Activated T-cell treated with anti-CD3 and anti-CD28 coated beads, Interleukin-2, amount 50 U/mL, for 4 hours (primary cell): ENCODE measurements around the gene C9orf85. TPM values are rescaled to one million over a fixed set of nuclear protein-coding genes. Genes with fewer than 3 reads are reported as not detected.
"Not testable (repeated sequence)": the region's sequence is repeated elsewhere in the genome, so short reads cannot be mapped to it uniquely, and the experiment has no call there.

Experiments used
- ATAC-seq, 2 donors: fragments of 200-7000 bp; cut with Tn5 transposase; one replicate each; pipeline ENCODE4 v1.10.0; 2021
- DNase-seq: peaks from one replicate; pipeline ENCODE4 v3.0.0-alpha.2; 2020
- H3K27me3 Mint-ChIP-seq: one replicate; pipeline ENCODE4 v1.8.0; 2021; ENCODE audit warnings: low read depth, mixed read lengths
- H3K36me3 Mint-ChIP-seq: one replicate; pipeline ENCODE4 v1.8.0; 2022; ENCODE audit warnings: mixed read lengths; ENCODE audit not compliant: insufficient read depth
- H3K4me1 Mint-ChIP-seq: one replicate; pipeline ENCODE4 v1.8.0; 2021; ENCODE audit warnings: low read depth, mixed read lengths
- H3K4me3 Mint-ChIP-seq: one replicate; pipeline ENCODE4 v1.8.0; 2021; ENCODE audit warnings: mild to moderate bottlenecking, moderate library complexity, mixed read lengths
- H3K9me3 Mint-ChIP-seq: one replicate; pipeline ENCODE4 v1.8.0; 2021; ENCODE audit warnings: mixed read lengths
- total RNA-seq, 3 donors: library from RNA; stranded (reverse); gene quantifications; one replicate each; pipeline ENCODE4 v1.2.1, GENCODE V29; 2021

The C9orf85 gene
- total RNA-seq, 3 donors from 2014 or later, result 9.0 to 11.4 (median 9.1) TPM

DNA sequence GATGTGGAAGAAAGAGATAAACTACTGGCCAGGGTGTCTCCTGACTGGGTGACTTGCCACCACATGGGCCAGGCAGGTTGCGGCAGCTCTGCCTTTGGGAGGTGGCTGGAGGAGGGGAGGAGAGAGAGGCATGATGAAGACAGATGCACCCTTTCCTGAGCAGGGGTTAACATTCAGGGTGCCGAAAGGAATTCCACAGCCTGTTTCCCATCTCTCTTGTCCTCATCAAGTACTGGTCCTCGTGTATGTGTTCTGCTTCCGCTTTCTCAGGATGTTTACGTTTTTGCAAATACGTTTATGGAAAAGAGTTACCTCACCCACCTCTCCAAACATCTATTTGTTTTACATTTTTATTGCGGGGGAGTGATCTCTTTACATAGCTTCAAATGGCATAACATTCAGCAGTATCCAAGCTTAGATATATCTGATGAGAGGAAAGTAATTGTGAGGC lies 73.4 kb downstream of the C9orf85 start:
- Mint-ChIP-seq H3K4me3 (no peak overlapping the region), H3K27me3 (no peaks in the 10 kb centered on the region), H3K4me1 (no peaks in the 10 kb centered on the region), H3K9me3 (no peaks in the 10 kb centered on the region), H3K36me3 (peaks cover 9% of the 10 kb centered on the region)
- no peak for ATAC-seq
- DNase-seq, result no peak

DNA sequence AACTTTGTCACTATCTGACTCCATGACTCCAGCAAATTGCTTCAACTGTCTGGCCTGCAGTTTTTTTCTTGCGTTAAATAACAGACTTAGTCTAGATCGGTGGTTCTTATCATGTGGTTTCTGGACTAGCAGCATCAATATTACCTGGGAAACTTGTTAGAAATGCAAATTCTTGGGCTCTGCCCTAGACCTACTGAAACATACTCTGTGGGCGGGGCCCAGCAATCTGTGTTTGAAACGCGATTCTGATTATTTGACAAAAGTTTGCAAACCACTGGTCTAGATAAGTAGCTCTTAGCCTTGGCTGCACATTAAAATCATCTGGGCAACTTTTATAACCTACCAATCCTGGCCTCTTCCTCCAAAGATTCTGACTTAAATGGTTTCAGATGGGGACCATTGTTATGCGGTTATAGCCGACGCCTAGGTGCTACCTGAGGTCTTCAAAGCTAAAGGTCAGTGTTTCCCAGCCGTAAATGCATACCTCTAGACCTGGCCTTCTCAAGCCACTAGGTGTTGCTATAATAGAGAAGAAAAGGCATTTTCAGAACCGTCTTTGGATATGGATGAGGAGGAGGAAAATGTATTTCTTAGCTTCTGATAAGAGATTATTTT lies 74.0 kb downstream of the C9orf85 start:
- Mint-ChIP-seq H3K27me3 (no peaks in the 10 kb centered on the region), H3K36me3 (peaks cover 9% of the 10 kb centered on the region), H3K4me3 (no peak overlapping the region), H3K4me1 (no peaks in the 10 kb centered on the region), H3K9me3 (no peaks in the 10 kb centered on the region)
- ATAC-seq (no peak), DNase-seq (no peak)

DNA sequence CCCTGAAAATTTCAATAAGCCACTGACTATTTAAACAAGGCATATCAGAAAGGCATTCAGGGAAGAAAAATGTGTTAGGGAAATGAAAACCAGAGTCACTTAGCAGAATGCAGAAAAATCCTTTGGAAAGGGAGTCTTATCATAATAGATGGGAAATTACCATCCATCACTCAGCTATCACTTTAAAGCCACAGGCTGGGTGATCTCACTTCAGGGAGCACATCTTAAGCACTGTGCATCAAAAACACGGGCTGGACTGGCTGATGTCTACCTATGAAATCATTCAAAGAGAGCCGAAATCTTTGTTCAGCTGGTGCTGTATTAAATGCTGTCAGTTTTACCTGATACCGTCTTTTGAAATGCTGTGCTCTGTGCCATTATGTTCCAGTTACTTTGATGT lies 75.5 kb downstream of the C9orf85 start:
- Mint-ChIP-seq H3K27me3 (no peaks in the 10 kb centered on the region), H3K9me3 (no peaks in the 10 kb centered on the region), H3K4me1 (no peaks in the 10 kb centered on the region), H3K4me3 (no peak overlapping the region), H3K36me3 (peaks cover 9% of the 10 kb centered on the region)
- DNase-seq (no peak), ATAC-seq (no peak)

DNA sequence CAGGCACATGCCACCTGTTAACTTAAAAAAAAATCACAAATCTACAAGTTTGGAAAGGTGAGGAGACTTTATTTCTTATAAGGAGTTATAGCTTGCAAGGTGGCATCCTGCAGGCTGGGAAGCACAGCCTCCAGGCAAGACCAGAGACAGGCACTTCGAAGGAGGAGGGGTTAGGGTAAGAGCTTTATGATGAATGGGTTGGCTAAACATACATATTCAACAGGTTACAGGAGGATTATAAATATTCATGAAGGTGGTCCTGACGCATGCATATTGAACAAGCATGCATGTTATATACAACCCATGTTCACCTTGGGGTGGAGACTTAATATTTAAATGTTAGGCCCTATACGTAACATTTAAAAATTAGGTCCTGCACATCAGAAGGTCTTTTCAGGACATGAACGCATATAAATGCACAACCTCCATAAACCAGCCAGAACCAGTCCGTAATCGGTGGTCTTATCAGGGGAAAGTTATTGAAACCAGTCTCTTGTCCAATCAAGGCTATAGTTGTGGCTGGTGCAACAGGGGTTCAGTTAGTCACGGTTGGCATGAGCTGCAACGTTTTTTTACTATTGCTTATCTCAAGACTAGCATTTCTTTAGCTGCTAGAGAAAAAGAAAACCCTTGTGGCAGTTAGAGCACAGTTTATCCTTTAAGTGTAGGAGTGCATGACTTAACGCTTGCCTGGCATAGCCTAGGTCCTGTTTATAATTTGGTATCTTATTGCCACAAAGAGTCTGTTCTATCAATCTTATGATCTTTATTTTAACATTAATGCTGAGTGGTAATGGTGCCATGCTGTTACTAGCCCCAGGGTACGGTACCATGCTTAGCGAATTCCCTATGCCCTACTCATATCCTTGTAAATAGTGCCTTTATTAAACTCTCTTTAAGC lies 76.3 kb downstream of the C9orf85 start:
- Mint-ChIP-seq H3K9me3 (no peaks in the 10 kb centered on the region), H3K36me3 (peaks cover 9% of the 10 kb centered on the region), H3K4me3 (no peak overlapping the region), H3K27me3 (no peaks in the 10 kb centered on the region), H3K4me1 (no peaks in the 10 kb centered on the region)
- ATAC-seq (no peak), DNase-seq (no peak)

DNA sequence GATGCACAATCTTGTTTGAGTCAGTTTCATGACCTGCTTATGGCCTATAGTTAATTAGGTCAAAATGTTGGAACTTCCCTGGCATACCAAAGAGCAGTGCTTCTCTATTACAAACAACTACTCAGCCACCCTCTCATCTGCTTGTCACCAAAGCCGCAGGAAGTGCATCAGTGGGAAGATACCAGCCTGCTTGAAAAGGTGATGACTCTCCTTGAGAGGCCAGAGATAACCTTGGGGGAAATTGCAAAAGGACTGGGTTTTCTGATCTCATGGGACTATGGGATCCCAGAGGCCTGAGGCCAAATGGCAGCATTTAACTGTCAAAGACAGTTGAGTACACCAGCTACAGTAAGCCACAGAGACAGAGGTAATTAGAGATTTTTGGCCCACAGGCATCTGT lies 79.0 kb downstream of the C9orf85 start:
- H3K4me3 Mint-ChIP-seq, result no peak overlapping the region
- no peaks in the 10 kb centered on the region for H3K27me3 Mint-ChIP-seq
- H3K36me3 Mint-ChIP-seq, result no peaks in the 10 kb centered on the region
- ATAC-seq (no peak), DNase-seq (no peak)
- no peaks in the 10 kb centered on the region for H3K9me3 Mint-ChIP-seq
- no peaks in the 10 kb centered on the region for H3K4me1 Mint-ChIP-seq

DNA sequence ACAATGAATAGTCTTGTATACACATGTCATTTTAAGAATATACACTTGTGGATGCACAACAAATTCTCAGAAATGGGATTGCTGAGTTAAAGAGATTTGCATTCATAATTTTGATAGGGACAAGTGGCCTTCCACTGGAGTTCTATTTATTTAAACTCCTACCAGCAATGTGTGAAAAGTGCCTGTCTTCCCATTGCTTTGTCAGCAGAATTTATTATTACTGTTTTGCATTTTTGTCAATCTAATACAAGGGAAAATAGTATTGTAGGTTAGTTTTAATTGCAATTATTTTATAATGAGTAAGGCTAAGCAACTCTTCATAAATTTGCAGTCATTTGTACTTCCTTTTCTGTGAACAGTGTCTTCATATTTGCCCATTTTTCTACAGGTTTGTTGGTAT lies 94.0 kb downstream of the C9orf85 start:
- no peaks in the 10 kb centered on the region for H3K9me3 Mint-ChIP-seq
- no peaks in the 10 kb centered on the region for H3K27me3 Mint-ChIP-seq
- DNase-seq (no peak), ATAC-seq (no peak)
- H3K4me3 Mint-ChIP-seq, result no peak overlapping the region
- H3K36me3 Mint-ChIP-seq, result no peaks in the 10 kb centered on the region
- no peaks in the 10 kb centered on the region for H3K4me1 Mint-ChIP-seq

DNA sequence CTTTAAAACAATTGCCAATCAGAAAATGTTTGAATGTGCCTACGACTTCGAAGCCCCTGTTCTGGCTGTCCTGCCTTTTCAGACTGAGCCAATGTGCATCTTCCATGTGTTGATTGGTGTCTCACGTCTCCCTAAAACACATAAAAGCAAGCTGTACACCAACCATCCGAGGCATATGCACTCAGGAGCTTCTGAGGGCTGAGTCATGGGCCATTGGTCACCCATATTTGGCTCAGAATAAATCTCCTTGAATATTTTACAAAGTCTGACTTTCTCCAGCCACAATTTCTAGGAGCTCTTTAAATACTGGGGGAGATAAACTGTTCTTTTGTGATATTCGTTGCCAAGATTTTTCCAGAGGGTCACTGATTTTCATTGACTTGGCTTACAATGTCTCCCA lies 95.1 kb downstream of the C9orf85 start:
- ATAC-seq (no peak), DNase-seq (no peak)
- H3K4me1 Mint-ChIP-seq, result no peaks in the 10 kb centered on the region
- no peak overlapping the region for H3K4me3 Mint-ChIP-seq
- no peaks in the 10 kb centered on the region for H3K27me3 Mint-ChIP-seq
- H3K9me3 Mint-ChIP-seq, result no peaks in the 10 kb centered on the region
- no peaks in the 10 kb centered on the region for H3K36me3 Mint-ChIP-seq

DNA sequence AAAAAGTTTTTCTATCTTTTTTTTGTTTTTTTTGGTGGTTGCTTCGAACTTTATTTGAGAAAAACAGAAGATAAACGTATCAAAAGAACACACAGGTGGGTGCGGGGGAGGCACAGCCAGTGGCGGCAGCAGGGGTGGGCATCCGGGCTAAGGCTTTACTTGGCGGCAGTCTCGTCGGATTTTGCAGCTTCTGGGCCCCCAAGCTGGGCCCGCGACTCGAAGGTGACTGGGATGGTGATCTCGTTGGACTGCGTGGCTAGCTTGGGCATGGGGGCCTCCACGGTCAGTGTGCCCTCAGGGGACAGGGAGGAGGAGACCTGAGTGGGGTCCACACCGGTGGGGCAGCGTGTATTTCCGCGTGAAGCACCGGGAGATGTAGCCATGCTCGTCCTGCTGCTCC lies 96.3 kb downstream of the C9orf85 start:
- not testable (repeated sequence) for H3K4me3 Mint-ChIP-seq, DNase-seq, ATAC-seq, H3K27me3 Mint-ChIP-seq, H3K36me3 Mint-ChIP-seq, H3K4me1 Mint-ChIP-seq, H3K9me3 Mint-ChIP-seq

DNA sequence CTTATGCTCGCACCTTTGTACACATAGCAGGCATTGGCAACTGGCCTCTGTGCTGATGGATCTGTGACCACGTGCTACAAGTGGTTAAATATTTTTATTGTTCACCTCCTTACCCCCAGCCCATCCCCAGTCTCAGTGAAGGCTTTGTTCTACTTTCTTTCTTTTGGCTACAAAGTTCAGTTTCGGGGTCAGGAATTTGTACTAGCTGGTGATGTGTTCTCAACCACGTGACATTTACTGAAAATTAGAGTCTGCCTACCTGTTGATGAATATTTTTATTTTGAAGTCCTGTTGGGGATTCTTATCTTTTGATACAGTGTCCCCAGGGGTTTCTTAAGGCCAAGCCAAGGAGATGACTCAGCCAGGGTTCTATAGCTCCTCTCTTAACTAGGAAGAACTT lies 101.2 kb downstream of the C9orf85 start:
- H3K27me3 Mint-ChIP-seq, result no peaks in the 10 kb centered on the region
- DNase-seq, result no peak
- no peak overlapping the region for H3K4me3 Mint-ChIP-seq
- ATAC-seq, result no peak
- peaks cover 9% of the 10 kb centered on the region for H3K4me1 Mint-ChIP-seq
- no peaks in the 10 kb centered on the region for H3K36me3 Mint-ChIP-seq
- H3K9me3 Mint-ChIP-seq, result no peaks in the 10 kb centered on the region

DNA sequence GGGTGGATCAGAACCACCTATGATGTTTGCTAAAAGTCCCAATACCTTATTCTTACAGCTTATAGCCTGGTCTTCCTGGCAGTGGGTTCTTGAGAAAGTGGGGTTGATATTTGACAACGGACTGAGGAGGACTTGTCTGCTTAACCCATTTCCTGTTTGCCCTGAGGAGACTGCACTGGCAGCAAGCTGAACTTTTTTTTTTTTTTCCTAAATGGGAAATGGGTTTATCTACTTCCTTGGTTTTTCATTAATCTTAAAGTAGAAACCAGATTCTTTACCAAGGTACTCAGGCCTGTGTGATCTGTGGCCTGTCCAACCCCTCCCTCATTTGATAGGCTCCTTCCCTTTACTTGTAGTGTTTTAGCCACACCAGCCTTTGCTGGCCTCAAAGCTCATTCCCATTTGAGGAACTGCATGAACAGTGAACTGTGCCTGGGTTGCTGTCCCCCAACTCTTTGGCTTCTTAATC lies 101.9 kb downstream of the C9orf85 start:
- Mint-ChIP-seq H3K27me3 (no peaks in the 10 kb centered on the region), H3K4me3 (no peak overlapping the region), H3K36me3 (no peaks in the 10 kb centered on the region), H3K9me3 (no peaks in the 10 kb centered on the region), H3K4me1 (peaks cover 9% of the 10 kb centered on the region)
- ATAC-seq, result no peak
- DNase-seq, result no peak

DNA sequence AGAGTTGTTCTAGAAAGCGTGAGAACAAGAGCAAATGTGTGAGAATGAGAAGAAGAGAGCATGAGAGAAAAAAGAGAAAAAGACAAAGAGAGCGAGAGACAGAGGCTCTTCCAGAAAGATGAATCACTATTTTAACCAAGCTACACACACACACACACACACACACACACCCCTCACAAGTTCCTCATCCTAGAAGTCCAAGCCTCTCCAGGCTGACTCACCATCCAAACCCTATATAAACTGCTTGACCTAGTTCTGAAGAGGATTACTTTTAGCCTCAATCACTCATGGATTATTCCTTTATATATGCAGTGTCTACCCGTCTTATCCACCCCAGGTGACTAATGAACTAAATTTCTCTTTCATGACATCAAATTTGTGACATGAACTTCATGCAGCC lies 111.4 kb downstream of the C9orf85 start:
- ATAC-seq (no peak), DNase-seq (no peak)
- no peaks in the 10 kb centered on the region for H3K27me3 Mint-ChIP-seq
- H3K36me3 Mint-ChIP-seq, result no peaks in the 10 kb centered on the region
- H3K4me3 Mint-ChIP-seq, result no peak overlapping the region
- H3K9me3 Mint-ChIP-seq, result no peaks in the 10 kb centered on the region
- H3K4me1 Mint-ChIP-seq, result no peaks in the 10 kb centered on the region

Other genes starting within 250 kb of the C9orf85 start
- gene CEMIP2, start 143.1 kb upstream of the C9orf85 start, total RNA-seq, result 10 to 100 TPM; 51.1 to 71.9 (median 66.2) TPM
- 10 to 100 TPM; 15.5 to 16.4 (median 15.7) TPM for gene ABHD17B, start 446 bp upstream of the C9orf85 start, total RNA-seq
- not detected for gene C9orf57, start 149.0 kb downstream of the C9orf85 start, total RNA-seq
- gene GDA, start 237.8 kb downstream of the C9orf85 start, total RNA-seq, result under 1 TPM in 2 of 3 donors, not detected in 1; 0.10 to 0.22 TPM